ENCODE measurements around the gene CLDN24. TPM values are rescaled to one million over a fixed set of nuclear protein-coding genes. Genes with fewer than 3 reads are reported as not detected.

The CLDN24 gene
- not detected in 2 replicates for total RNA-seq

DNA sequence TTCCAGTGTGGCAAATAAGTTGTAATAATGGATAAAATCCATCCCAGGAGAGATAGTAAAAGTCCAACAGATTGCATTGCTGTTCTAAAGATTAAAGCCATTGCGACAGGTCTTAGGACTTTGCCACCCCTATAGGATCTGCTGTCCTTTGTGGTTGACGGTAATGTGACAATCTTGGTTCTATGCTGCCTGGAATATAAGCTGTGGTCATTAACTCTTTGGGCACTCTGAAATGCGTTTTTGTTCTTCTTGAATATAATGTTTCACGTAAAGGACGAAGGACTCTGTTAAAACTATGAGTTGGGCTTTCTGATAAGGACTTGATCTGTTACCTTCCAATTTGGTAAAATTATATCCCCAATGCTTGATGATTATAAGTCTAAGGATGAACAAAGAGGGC lies at the start of gene CLDN24:
TSS of gene CLDN24 (minus strand) at position 101 of the 400 bp plus-strand sequence. CDS start at position 101, 0 bp downstream.

DNA sequence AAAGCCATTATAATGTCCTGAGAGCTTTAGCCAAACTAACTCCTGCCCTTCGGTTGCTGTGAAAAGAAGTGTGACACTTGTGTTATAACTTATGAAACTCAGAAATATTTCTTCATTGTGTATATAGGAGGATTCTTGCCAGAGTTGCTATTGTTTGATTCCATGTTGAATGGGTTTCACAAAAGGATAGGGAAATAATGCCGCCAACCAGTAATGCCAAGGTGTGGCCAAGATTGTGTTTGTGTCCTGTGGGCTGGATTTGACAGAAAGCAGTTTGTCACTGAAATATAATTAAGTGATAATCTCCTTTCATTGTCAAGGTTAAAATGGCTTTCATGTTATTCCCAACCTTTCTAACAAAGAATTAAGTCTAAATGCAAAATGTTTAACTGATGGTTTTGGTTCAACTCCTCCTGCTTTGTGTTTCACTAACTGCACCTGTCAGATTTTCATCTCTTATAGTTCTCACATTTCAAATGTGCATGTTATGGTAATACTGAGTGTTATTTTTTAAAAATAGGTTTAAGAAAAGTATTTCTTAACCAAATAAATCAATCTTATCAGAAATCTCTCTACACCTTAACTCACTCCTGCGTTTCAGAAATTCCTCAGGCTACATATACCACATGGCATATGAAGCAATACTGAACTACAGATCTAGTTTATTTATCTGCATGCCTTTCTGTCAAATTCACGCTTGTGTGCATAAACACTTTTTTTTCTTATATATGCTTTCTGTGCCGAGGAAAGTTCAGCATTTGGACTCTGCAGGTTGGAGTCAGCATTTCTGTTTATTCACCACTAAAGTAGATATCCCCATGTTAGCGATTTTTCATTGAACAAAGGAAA lies 1.8 kb downstream of the CLDN24 start, which contains the start of gene CLDN22:
TSS of gene CLDN22 (minus strand) at position 66 of the 849 bp plus-strand sequence. CDS start at position 8, 58 bp downstream.

Other genes with a start within 250 kb of the CLDN24 start
- gene WWC2, start 223.2 kb downstream of the CLDN24 start, total RNA-seq, result 40.4 and 40.6 TPM in 2 replicates
- under 0.01 TPM in 2 replicates for gene CLDN22, start 2.1 kb downstream of the CLDN24 start, total RNA-seq
- 15.8 and 17.7 TPM in 2 replicates for gene CDKN2AIP, start 122.2 kb upstream of the CLDN24 start, total RNA-seq
- gene ING2, start 182.6 kb upstream of the CLDN24 start, total RNA-seq, result 6.6 and 7.1 TPM in 2 replicates

Data from hair follicle dermal papilla cell (primary cell).